Renal cortical epithelial cell (primary cell): ENCODE results near the gene PCYOX1L. TPM values are rescaled to one million over a fixed set of nuclear protein-coding genes. Genes with fewer than 3 reads are reported as not detected.

Experiments used
- total RNA-seq: library from RNA; depleted of rRNA; stranded (reverse); fragments of >200 nt; gene quantifications from 2 replicates; pipeline ENCODE4 v1.2.3, GENCODE V29; 2014

The PCYOX1L gene
- total RNA-seq, 1 donor from 2014 or later: 5.0 TPM

Other genes starting within 250 kb of the PCYOX1L start
- gene ABLIM3, start 216.6 kb upstream of the PCYOX1L start, total RNA-seq: 17.5 and 33.9 TPM in 2 replicates
- 21.9 and 30.0 TPM in 2 replicates for gene AFAP1L1, start 86.2 kb upstream of the PCYOX1L start, total RNA-seq
- 16.0 and 27.6 TPM in 2 replicates for gene GRPEL2, start 12.5 kb upstream of the PCYOX1L start, total RNA-seq
- gene IL17B, start 21.2 kb downstream of the PCYOX1L start, total RNA-seq: not detected in 2 replicates
- 316 and 512 TPM in 2 replicates for gene CSNK1A1, start 193.4 kb downstream of the PCYOX1L start, total RNA-seq
- gene ARHGEF37, start 223.5 kb downstream of the PCYOX1L start, total RNA-seq: 10.2 and 10.8 TPM in 2 replicates